Skeletal muscle cell (primary cell): ENCODE measurements around the gene ENOX1.

Source experiments
- DNase-seq: peaks from one replicate; pipeline ENCODE4 v3.0.0-alpha.2; 2010; ENCODE audit warnings: low read depth
- H3K4me3 ChIP-seq: 2 replicates; pipeline ENCODE4 v1.5.1; 2011; ENCODE audit warnings: low read depth, mild to moderate bottlenecking, control low read depth, low read length, moderate library complexity

The ENOX1 gene

DNA sequence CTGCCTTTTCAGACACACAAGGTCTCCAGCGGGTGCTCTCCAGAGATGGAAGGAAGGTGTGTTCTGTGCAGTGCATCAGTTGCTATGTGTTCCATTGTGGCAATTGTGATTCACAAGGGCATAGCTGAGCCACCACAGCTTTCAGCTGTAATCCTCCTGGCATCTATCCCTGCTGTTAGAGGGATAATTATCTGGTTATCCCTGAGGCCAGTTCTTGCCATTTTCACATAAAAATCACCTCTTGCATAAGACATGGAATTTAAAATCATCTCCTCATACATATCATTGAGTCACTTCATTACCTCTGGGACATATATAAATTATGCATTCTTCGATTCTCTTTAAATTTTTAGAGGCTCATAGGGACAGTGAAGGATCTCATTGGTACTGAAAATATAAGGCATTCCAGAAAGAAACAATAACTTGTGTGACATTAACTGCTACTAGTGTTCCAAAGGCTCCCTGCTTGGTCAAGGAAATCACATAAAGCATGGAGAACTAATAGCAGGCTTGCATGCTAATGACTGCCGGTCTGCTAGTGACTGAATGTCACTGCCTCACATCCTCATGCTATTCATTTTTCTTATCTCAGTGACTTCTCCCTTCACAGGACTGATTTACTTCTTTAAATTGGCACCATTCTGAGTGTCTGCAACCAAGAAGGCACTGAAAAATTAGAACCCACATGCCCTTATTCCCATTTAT is 214.0 kb downstream of the ENOX1 start:
- H3K4me3 ChIP-seq = no peak overlapping the region
- peak; percentile 67 for DNase-seq

DNA sequence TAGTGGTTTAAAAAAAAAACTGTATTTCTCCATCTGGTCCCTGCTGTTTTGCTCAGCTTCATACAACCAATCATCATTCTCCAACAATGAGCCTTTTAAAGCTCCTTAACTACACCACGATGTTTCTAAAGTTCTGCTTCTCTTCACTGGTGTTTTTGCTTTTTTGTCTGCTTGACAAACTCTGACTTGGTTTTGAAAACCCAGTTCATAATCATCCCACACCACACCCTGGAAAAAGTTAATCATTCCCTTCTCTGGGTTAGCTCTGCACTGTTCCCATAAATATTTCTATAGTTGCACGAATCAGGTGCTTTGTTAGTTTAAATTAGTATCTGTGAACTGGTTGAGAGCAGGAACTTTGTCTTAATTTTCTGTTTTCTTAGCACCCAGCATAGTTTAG is 217.1 kb downstream of the ENOX1 start:
- DNase-seq = no peak
- H3K4me3 ChIP-seq = no peak overlapping the region

DNA sequence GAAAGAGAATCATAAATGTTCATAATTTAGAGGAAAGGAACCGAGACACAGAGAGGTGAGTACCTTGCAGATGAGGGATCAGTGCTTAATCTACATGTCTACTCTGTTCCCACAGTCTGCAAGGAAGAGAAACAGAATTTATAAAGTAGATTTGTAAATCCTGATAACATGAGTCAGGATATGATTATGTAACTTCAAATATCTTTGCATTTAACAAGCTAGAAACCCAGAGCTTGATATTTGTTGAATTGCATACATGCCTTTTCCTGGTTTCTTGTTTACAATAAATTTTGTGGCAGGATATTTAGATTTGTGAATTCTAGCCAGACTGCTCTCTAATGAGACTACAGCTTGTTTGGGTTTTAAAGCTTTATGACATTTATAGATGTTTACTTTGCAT is 219.2 kb downstream of the ENOX1 start:
- H3K4me3 ChIP-seq = no peak overlapping the region
- no peak for DNase-seq

DNA sequence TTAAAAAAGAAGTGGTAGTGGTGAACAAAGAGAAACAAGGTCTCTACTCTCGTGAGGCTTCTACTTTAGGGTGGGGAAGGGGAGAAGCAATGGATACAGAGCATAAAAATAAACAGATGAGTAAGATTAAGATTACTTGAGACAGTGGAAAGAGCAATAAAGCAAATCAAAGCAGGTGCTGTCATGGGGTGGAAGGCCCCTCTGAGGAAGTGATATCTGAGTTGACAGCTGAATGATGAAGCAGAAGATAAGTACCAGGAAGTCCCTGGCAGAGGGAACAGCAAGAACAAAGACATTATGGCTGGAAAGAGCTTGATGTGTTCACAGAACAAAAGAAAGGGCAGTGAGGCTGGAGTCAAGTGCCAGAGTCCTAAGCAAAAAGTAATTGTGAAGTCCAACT is 221.8 kb downstream of the ENOX1 start:
- no peak overlapping the region for H3K4me3 ChIP-seq
- no peak for DNase-seq

DNA sequence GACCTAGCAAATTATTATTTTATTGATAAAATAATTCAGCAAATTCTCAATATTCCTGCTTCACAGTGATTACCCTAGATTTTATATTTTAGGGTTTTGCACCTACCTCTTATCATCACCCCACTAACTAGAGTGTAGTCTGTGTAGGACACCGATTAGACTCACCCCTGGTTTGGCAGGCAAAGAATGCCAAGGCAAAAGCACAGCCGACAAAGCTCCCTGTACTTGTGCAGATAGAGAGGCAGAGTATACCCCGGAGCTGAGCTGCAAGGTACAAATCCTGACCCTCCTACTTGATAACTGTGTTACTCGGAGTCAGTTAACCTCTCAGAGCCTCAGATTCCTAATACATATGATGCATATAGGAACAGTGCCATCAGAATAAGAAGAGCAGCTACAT is 225.7 kb downstream of the ENOX1 start:
- no peak overlapping the region for H3K4me3 ChIP-seq
- no peak for DNase-seq

DNA sequence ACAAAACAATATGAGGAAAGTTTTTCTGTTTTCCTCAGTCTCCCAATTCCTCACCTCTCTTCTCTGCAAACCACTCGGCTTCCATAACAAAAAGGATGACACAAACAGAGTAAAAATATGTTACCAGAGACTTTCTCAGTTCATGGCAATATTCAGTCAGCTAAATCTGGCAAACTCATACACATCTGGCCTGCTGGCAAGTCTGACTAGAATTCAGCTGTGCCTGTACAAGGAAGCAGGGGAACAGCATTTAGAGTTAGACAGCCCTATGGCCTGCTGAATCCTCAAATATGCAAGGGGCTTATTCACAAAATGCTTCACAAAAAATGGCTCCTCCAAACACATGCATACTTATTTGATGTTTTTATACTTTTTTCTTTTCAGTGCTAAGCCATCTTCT is 227.8 kb downstream of the ENOX1 start:
- no peak overlapping the region for H3K4me3 ChIP-seq
- no peak for DNase-seq

DNA sequence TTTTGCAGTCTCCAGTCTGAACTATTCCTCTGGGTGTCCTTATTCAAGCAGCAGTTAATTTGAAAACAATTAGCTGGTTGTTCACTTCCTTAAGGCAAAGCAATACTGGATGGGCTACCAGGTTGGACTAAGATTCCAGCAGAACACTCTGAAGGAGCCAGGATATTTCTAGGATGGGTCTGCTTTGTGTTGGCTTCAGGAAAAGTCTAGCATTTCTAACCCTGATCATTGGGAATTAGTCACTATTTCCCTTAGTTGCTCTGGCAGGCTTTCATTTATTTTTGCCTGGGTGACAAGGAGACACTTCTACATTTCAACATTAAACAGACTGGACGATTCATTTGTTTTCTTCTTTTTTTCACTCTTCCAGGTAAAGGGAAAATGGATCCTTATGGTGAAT is 228.4 kb downstream of the ENOX1 start:
- no peak for DNase-seq
- no peak overlapping the region for H3K4me3 ChIP-seq

DNA sequence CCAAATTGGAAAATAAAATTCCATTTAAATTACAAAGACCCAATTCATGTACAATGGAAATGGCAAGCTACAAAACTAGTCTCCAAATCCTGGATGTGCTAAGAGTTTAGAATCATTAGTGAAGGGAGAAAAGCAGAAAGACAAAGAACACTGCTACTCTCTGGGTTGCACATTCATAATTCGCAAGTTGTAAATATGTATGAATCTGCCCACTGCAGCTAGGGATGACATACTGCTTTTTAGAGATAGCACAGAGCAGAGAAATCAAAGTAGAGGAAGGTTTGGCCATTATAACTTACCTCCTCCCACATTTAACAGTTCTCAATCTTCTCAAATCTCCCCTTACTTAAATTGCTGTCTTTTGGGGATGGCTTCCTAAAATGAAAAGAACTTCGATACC is 231.1 kb downstream of the ENOX1 start:
- DNase-seq = no peak
- no peak overlapping the region for H3K4me3 ChIP-seq

DNA sequence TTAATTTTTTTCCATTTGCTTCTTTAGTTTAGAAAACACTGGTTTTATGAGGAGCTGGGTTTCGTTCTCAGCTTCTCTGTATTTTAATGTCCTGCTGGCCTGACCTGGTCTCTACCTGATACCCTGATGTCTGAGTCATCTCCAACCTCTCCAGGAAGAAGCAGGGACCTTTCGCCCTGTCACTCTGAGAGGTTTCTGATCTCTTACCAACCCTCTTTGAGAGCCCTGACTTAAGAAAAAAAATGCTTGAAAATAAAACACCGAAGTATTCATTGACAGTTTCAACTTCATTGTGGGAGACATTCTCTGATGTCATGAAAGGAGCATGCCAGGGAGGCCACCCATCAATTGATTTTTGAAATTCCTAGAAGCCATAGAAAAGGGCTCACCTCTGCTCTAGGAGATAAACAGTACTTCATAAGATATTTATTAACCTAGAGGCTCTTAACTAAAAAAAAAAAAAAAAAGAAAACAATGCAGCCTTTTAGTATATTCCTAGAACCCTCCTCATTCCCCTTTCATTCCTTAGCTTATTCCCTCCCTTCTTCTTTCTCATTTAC is 234.8 kb downstream of the ENOX1 start:
- H3K4me3 ChIP-seq = no peak overlapping the region
- no peak for DNase-seq

DNA sequence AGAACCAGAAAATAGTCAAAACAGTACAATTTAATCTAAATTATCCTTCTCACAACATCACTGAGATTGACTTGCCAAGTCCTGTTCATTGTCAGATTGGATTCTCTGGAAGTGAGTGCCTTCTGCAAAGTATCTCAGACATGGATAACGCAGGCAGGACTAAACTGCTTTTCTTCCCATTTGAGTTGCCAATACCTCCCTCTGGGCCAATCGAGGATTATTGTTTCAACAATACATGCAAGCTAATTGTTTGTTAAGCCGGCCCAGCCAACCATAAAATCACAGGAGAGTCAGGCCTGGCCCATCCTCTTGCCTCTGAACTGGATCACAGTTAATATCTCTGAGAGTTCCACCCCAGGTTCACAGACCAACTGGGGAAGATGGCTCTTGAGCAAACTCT is 240.0 kb downstream of the ENOX1 start:
- DNase-seq = no peak
- no peak overlapping the region for H3K4me3 ChIP-seq

DNA sequence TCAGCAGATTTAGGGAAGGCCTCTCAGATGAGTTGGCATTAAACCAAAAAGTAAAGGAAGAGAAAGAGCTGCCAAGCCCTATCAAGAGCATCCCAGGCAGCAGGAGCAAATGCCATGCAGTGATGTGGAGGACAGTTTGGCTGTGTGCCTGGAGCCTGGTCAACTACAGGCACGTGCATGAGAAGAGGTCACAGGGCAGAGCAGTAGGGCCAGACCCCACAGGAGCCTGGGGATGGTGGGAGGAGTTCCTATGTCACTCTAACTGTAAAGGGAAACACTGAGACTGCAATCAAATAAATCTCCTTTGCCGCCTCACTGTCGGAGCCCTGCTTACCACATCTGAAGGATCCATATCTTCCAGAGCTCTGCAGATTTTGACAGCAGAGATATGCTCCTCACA is 240.5 kb downstream of the ENOX1 start:
- peak; percentile 21 for DNase-seq
- no peak overlapping the region for H3K4me3 ChIP-seq

DNA sequence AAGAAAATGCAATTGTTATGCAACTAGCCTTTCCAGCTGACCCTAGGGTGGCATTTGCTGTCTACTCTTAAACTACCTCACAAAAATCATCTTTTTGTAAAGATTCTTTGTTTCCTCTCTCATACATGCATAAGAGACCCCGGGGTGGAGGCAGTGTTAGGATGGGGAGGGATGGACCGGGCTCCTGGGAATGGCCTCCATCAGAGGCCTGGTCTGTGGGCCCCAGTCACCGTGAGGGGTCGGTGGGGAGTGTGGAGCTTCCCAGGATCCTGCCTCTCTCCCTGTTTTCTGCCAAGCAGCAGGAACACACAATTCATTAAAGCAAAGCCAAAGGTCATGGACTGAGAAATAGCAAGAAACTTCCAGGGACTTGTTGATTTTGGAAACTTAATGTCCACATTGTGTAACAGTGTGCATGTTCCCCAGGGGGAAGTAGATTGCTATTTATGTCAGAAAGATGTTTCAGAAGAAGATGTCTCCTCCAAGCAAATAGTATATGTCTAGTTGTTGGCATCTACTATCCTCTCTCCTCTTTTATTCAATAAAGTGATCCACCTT is 241.4 kb downstream of the ENOX1 start:
- H3K4me3 ChIP-seq = no peak overlapping the region
- DNase-seq = peak; percentile 84

DNA sequence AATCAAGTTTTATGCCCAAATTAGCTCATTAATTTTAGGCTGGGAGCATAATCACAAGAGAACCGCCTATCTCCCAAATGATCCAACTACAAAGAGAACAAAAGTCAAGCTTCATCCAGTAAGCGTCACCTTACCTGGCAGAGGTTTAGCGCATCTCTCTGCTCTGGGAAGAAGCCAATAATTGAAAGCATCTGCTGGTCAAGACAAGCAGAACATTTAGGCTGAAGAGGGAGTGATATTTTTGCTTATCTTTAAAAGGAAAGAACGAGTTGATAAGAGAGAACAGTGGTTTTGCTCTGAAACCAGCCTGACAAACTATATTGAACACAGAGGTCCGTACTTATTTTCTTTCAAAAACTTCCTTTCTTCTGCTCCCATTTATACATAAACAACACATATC is 242.1 kb downstream of the ENOX1 start:
- DNase-seq = no peak
- H3K4me3 ChIP-seq = no peak overlapping the region

DNA sequence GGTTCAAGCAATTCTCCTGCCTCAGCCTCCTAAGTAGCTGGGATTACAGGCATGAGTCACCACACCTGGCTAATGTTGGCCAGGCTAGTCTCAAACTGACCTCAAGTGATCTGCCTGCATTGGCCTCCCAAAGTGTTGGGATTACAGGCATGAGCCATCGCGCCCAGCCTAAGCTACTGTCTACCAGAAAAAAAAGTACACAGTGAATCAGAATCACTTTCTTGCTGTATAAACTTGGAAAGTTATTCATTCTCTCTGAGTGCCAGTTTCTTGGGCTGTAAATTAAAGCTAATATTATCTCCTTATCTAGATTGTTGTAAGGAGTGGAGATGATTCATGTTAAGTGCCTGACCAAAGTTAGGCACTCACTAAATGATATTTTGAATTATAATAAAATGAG is 242.8 kb downstream of the ENOX1 start:
- DNase-seq = peak; percentile 30
- H3K4me3 ChIP-seq = no peak overlapping the region

DNA sequence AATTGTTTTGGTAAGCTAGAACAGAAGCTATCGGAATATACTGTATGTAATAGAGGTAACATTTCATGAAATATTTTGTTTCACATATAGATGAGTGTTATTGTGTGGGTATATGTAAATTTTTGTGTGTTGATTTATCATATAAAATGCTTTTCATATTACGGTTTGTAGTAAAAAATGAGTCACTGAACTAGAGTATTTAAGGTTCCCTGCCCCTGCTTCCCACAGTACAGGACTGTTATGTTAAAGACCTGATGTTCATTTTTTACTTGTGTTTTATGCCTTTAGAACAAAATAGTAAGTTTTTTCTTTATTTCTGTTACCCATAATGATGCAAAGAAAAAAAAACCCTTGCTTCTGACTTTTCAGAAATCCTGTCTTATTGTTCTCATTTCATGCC is 243.4 kb downstream of the ENOX1 start:
- DNase-seq = no peak
- no peak overlapping the region for H3K4me3 ChIP-seq

DNA sequence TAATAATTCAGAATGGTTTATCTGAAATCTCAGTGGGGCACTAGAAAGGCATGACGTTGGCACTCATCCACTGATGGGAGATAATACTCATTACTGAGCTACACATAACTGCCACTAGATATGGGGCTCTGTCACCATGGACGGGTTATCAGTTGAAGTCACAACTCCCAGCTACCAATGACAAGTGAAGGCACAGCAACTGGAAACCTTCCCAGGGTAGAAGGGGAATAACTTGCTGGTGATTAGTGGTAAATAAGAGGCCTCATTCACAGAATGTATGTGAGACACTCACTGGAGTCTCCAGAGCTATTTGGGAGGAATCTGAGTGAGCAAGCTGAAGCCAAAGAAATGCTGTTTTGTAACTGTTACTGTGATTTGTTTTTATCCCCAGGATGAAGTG is 249.6 kb downstream of the ENOX1 start:
- no peak for DNase-seq
- H3K4me3 ChIP-seq = no peak overlapping the region

DNA sequence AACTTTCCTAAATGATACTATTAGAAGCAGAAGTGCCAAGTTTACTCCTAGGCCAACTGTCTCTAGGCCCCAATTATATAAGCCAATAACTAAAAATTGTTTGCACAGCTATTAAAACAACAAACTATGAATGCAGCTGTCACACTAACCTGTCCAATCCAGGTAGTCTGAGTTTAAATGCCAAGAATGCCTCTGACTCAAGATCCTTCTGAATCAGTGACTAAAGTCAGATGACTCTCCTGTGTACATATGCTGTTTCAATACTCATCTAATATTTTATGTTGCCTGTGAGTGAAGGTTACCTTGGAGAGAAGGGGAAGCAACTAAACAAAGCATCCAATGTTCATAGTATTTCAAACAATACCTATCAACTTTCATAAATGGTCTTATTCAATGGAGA is 257.0 kb downstream of the ENOX1 start:
- DNase-seq = no peak
- no peak overlapping the region for H3K4me3 ChIP-seq

DNA sequence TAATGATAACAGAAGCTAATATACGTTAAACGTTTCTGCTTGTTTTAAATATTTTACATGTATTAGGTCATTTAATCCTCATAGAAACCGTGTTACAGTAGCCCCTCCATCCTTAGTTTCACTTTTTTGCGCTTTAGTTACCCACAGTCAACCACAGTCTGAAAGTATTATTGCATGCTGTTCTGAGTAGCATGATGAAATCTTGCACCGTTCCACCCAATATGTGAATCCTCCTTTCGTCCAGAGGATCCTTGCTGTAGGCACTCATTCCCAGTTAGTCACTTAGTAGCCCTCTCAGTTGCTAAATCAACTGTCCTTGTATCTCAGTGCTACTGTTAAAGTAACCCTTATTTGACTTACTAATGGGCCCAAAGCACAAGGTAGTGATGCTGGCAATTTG is 257.8 kb downstream of the ENOX1 start:
- DNase-seq = peak; percentile 45

DNA sequence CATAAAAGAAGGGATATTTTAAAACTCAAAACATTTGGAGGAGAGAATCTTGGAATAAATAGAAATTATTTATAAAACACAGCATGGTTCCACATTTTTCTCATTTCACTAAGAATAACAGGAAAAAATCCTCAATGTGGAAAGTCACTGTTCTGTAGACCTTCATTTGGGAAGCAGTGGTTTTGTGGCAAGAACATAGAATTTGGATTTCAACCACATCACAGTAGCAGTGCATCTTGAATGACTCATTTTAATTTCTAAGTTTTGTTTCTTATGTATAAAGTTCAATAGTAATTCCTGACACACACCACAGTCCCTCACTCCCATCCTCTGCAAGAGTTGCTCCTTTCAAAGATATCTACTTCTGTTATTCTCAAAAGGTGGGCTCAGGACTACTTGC is 264.0 kb downstream of the ENOX1 start:
- H3K4me3 ChIP-seq = no peak overlapping the region
- DNase-seq = peak; percentile 46

More for the DNA sequence above, 257.8 kb downstream of the ENOX1 start:
- H3K4me3 ChIP-seq = no peak overlapping the region

DNA sequence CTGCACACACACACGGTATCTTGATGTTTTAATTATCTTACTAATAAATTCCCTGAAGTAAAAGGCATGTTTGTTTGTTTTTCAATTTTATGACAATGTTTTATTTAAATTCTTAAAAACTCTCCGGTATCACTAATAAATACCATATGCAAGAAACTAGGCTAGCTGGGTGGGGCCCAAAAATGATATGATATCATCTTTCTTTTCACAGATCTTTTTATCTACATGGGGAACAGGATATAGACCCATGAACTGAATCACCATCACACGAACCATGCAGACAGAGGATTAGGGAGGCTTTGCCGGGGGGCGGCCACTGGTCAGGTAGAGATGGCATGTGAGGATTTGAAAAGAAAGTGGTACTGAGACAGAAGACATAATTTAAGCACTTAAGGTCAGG is 266.4 kb downstream of the ENOX1 start:
- H3K4me3 ChIP-seq = no peak overlapping the region
- no peak for DNase-seq

DNA sequence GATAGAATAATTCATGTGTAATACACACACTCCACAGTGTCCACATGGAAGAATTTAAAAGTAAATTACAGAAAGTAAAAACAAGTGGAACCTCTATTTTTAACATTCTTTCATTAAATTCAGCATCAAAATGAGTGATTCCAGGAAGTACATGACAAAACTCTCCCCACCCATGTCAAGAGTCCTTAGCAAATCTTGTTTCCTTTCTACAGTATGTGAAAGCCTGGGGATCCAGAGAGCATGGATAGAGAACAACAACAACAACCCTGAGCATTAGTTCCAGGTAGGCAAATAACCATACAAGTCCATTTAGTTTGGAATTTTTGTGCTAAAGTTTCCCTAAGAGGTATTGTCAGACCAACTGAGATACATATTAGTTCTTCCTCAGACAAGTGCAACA is 267.9 kb downstream of the ENOX1 start:
- H3K4me3 ChIP-seq = no peak overlapping the region
- no peak for DNase-seq
